Stimulated activated CD8-positive, alpha-beta memory T cell treated with anti-CD3 and anti-CD28 coated beads, Interleukin-15, amount 100 ng/mL, for 24 hours (primary cell): ENCODE measurements around the gene LUZP2.

Experiments used
- DNase-seq: peaks from one replicate; pipeline ENCODE4 v3.0.0-alpha.2; 2020; ENCODE audit warnings: low read depth

Gene LUZP2

DNA sequence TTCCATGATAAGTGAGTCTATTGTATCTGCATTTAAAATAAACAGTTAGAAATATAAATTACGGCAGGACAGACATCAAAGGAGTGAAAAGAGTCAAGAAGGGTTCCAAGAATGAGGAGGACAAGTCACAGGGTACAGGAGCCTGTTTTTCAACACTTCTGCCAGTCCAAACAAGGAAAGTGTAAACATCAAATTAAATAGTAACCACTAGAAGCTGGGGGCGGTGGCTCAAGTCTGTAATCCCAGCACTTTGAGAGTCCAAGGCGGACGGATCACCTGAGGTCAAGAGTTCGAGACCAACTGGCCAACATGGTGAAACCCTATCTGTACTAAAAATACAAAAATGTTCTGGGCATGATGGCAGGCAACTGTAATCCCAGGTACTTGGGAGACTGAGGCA, 219.6 kb downstream of the LUZP2 start:
- no peak for DNase-seq

DNA sequence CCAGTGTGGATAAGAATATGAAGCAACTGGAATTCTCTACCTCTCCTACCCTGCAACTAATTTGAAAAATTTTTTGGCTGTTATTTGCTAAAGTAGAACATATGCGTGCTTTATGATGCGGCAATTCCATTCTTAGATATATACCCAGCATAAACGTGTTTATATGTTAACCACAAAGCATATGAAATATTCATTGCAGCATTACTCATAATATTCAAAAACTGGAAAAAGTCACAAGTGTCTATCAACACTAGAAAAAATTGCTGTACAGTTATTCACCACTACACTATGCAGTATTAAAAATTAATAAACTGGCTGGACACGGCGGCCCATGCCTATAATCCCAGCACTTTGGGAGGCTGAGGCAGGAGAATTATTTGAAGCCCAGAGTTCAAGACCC, 226.4 kb downstream of the LUZP2 start:
- no peak for DNase-seq

DNA sequence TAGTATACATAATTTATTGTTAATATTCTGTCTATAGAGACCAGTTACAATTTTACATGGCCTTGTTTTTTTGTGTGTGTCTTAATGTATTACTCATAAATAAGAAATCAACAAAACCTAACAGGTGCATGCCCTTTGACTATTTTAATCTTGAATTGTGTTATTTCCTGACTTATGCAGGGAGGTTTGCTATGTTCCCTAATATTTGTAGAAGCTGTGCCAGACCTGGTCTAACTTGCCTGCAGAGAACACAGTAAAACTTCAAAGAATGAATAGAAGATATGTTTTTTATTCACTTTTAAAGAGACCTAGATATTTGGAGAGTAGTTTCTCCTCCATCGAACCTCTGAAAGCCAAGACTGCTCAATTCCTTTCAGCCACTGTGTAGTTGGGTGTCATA, 234.7 kb downstream of the LUZP2 start:
- DNase-seq = no peak

GRCh38 chr11:24734742-24735237, 237.9 kb downstream of the LUZP2 start:
- DNase-seq = no peak

DNA sequence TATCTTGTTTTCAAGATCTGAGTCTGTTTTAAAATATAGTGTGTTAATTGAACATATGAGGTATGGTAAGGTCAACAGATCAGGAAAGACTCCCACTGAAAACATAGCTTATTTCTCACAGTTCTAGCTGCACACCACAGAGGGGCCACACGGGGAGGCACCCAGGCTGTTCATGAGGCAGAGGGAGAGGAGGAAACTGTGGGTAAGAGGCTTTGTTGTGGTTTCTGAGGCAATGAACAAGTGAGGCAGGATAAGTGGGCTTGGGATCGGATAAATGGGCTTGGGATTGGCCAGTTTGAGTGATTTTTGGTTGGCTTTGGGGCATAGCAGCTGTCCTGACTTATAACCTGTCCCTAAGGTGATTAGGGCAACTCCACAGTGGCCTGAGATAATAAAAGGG, 242.1 kb downstream of the LUZP2 start:
- DNase-seq = no peak

DNA sequence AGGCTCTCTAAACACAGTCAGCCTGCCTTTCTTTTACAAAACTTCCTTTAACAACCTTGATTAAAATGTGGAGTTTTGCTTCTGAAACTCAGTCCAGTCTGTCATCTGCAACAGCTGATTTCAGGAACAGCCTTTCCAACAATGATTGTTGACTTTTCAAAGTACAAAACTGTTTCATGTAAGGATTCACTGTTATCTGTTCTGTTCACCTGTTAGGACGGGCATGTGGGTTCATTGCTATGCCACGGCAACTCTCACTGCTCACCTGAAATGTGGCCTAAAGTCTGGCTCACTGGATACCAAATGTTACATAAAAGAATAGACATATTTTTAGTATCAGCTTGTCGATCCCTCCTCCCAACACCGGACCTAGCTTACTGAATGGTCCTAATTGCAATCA, 242.8 kb downstream of the LUZP2 start:
- no peak for DNase-seq

DNA sequence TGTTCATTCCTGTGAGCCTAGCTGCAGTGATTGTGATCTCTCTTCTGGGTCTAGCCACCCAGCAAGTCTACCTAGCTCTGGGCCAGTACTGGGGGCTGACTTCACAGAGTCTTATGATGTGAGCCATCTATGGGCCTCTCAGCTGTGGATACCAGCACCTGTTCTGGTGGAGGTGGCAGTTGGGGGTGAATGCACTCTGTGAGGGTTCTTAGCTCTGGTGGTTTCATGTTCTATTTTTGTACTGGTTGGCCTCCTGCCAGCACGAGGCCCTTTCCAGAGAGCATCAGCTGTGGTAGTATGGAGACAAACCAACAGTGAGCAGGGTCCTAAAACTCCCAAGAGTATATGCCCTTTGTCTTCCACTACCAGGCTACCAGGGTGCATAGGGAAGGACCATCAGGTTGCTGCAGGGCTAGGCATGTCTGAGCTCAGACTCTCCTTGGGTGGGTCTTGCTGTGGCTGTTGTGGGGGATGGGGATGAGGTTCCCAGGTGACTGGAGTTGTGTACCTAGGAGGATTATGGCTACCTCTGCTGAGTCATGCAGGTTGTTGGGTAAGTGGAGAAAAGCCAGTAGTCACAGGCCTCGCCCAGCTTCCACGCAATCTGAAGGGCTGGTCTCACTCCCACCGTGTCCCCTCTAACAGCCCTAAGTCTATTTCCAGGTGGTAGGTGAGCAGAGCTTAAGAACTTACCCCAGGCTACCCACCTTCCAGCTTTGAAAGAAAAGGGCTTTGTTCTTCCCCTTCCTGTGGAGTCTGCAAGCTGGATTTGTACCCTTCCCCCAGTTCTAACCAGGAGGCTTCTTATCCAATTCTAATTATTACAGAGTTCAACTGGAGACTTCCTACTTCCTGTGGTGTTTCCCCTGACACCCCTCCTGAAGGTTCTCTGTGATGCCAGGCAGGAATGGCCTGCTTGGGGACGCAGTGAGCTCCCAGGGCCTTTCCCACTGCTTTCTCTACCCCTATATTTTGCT, 250.7 kb downstream of the LUZP2 start:
- DNase-seq = no peak

- no peak for DNase-seq
These were observed 251.4 kb downstream of the LUZP2 start for GRCh38 chr11:24748261-24748660.

DNA sequence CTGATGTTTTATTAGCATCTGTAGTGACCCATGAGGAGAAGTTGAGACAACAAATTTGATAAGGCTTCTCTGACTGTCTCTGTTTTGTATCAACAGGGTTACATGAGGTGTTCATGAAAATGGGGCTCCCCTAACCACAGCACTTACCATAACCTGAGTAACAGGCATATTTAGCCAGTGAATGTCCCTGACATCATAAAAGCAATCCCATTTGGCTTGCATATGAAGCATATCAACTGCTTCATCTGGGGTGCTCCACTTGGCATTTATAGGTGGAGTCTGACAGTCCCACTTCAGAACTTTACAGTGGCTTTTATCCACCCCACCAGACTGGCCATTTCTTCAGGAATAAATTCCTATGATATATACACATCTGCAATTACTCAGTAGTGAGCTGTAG, 257.6 kb downstream of the LUZP2 start:
- no peak for DNase-seq

GRCh38 chr11:24755260-24755839, 258.5 kb downstream of the LUZP2 start:
- DNase-seq = no peak

DNA sequence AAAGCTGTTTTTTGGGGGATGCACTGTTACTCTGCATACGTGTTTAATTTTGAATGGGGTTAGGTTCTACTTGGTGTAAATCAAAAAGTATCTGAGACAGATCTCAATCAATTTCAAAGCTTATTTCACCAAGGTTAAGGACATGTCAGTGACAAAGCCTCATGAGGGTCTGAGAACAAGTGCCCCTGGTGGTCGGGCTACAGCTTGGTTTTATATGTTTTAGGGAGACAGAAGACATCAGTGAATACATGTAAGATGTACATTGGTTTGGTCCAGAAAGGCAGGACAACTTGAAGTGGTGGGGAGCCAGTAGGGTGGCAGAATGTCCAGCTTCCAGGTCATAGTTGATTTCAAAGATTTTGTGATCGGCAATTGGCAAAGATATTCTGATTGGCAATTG, 262.9 kb downstream of the LUZP2 start:
- no peak for DNase-seq

DNA sequence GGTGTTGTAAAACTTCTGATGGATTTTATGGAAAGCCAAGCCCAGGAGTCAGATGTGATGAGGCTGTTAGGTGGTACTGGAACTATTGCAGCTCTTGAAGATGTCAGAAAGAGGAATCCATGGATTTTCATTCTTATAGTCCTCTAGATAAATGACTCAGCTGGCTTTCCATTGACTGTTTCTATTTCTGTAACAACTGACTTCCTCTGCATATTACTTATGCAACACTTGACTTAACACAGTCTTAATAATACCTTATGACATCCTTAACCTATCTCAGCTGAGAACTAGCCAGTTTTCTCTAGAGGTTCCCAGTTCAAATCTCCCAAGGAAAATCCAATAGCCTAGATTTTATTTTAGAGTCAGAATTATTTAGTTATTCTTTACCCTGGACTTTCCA, 263.8 kb downstream of the LUZP2 start:
- no peak for DNase-seq

DNA sequence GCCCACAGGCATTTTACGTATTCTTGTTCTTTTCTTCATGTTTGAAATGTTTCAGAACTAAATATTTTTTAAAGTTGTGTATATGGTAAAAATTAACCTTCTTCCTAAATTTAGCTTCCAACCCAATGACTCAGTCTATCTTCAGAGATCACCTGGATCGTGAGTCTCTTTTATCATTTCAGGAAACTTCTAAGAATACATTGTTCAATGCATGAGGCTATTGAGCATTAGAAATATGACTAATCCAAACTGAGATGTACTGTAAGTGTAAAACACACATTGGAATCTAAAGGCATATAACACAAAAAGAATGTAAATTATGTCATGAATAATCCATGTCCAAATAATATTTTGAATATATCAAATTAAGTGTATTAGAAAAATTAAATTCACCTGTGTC, 265.2 kb downstream of the LUZP2 start:
- no peak for DNase-seq

DNA sequence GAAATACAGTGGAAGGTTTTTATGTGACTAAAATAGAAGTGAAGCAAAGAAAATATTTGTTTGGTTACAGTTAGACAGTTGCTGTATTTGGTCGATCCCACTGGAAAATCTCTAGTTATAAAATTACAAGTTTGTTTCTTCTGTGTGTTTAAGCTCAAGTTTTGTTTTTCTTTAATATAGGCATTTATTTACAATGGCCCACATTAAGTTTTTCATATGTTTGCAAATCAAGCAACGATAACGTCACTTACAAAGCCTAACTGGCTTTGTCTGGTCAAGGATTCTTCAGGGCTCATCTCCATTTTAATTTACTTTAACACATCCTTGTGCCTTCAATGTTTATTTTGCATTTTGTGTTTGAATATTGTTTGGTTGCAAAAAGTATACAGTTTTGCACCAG, 270.6 kb downstream of the LUZP2 start:
- no peak for DNase-seq

DNA sequence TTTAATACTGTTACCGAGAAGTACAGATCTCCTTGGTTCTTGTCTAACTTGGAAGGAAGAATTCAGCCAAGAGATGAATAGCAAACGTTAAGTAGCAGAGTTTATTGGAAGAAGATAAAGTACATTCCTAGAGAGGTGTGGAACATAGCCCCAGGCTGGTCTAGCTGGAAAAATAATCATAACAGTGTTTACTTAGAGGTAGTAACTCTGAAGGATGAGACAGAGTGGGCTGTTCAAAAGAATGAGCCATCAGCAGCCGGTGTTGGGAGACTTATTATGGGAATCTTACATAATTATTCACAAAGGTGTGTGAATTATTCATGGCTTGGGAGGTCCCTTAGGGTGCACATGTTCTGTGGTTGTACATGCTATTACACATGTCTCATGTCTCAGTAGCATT, 276.5 kb downstream of the LUZP2 start:
- DNase-seq = no peak

GRCh38 chr11:24779791-24780190, 282.9 kb downstream of the LUZP2 start:
- DNase-seq = no peak

- DNase-seq = no peak
These were observed 284.4 kb downstream of the LUZP2 start for GRCh38 chr11:24781288-24781687.

GRCh38 chr11:24793479-24793878, 296.6 kb downstream of the LUZP2 start:
- DNase-seq = no peak

DNA sequence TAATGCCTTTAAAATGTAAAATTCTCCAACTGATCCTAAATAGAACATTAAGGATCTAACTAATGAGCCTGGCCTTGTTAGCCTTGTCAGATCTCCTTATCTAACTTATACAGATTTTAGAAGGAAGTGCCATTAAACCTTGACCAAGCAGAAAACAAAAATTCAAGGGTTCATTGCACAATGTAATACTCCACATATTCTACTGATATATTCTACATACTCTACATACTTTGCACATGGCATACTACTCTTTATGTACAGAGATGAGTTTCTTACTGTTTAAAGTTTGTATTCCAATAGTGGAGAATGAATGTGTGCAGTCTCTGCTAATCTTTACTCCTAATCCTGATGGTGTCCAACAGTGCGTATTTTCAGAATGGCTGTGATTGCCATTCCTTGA, 297.2 kb downstream of the LUZP2 start:
- DNase-seq = no peak

DNA sequence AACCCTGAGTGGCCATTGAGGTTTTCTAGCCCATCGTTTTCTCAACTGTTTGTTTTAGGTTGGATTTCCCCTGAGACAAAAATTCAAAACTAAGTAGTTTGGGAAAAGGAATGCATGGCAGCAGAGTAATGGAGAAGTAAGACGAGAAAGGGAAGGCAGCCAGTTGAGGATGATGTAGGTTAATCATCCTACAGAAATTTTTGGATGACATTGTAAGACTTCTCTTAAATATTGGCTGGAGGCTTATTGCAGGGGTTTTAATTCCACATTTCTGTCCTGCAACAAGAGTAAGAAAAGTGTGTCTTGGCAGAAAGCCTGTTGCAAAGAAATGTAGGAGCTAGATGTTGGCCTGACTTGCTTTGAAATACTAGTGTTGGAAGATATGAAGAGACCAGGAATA, 308.8 kb downstream of the LUZP2 start:
- no peak for DNase-seq

DNA sequence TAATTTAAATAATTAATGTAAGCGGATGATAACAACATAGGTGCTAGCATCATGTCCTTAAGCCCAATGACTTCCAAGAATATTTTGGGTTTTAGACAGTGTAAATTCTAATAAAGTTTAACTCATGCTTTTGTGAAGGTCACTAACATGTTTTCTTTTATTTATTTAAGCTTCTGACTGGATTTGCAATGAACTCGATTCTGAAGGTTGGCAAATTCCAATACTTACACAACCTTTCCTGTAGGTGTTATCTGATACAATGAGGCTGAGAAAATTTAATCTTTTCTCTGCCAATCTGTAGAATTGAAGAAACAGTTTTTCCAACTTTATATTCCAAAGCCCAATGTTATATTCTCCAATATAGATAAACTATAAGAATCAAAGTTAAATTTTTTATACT, 311.3 kb downstream of the LUZP2 start:
- no peak for DNase-seq

- no peak for DNase-seq
These were observed 322.2 kb downstream of the LUZP2 start for GRCh38 chr11:24819006-24819405.

DNA sequence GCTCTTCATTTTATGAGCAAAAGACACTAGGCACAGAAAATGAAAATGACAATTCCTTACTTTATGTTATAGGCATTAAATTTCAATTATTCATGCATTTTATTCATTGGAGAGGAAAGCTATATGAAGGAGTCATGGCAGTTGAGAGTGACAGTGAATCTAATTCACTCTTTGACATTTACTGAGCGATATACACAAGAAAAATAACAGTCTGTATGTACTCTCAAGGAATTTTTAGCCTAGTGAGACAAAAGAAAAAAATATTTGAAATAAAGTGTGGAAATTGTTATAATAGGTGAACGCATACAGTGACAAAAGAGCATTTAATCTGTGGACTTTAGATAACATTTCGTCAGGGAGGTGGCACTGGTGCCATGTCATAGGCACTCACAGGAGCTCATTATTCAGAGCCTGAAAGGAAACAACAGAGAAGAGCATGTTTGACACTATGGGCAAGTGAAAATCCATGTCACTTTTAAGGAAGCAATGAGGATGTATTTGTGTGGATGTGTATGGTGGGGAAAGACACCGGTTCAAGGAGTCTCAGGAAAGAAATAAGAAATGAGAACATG, 323.1 kb downstream of the LUZP2 start:
- DNase-seq = no peak
